ENCODE measurements around the gene AAK1. TPM values are rescaled to one million over a fixed set of nuclear protein-coding genes. Genes with fewer than 3 reads are reported as not detected.

The AAK1 gene
- total RNA-seq, 1 donor from 2014 or later = 66.4 TPM

DNA sequence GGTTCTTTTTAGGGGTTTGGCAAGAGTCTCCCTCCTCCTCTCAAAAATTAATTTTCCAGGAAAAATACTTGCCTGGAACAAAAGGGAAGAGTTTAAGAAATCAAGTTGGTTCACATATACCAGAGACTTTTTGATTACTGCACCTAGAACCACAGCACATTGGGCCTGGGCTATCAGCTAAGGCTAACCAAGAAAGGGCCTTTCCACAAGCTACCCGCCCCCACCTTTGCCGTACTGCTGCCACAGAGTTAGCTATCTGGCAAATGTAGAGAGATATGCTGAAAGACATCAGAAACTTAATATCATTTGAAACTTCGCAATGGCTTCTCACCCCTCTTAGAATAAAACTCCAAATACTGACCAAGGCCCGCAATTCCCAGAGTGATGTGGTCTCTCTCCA is 76.9 kb downstream of the AAK1 start:
- Mint-ChIP-seq H3K4me1 (peaks cover 7% of the 10 kb centered on the region), H3K9me3 (no peaks in the 10 kb centered on the region), H3K36me3 (no peaks in the 10 kb centered on the region), H3K27ac (no peak overlapping the region), H3K27me3 (ENCODE audit: low read depth) (no peaks in the 10 kb centered on the region), H3K4me3 (no peak overlapping the region)
- TF ChIP-seq, protein P1, sequence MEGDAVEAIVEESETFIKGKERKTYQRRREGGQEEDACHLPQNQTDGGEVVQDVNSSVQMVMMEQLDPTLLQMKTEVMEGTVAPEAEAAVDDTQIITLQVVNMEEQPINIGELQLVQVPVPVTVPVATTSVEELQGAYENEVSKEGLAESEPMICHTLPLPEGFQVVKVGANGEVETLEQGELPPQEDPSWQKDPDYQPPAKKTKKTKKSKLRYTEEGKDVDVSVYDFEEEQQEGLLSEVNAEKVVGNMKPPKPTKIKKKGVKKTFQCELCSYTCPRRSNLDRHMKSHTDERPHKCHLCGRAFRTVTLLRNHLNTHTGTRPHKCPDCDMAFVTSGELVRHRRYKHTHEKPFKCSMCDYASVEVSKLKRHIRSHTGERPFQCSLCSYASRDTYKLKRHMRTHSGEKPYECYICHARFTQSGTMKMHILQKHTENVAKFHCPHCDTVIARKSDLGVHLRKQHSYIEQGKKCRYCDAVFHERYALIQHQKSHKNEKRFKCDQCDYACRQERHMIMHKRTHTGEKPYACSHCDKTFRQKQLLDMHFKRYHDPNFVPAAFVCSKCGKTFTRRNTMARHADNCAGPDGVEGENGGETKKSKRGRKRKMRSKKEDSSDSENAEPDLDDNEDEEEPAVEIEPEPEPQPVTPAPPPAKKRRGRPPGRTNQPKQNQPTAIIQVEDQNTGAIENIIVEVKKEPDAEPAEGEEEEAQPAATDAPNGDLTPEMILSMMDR (IDR thresholded peaks at IDR 0.05; ENCODE audit: unreplicated experiment) = no peak
- no peak for DNase-seq (ENCODE audit: low spot score in 2 of 2, unreplicated experiment in 2 of 2)

DNA sequence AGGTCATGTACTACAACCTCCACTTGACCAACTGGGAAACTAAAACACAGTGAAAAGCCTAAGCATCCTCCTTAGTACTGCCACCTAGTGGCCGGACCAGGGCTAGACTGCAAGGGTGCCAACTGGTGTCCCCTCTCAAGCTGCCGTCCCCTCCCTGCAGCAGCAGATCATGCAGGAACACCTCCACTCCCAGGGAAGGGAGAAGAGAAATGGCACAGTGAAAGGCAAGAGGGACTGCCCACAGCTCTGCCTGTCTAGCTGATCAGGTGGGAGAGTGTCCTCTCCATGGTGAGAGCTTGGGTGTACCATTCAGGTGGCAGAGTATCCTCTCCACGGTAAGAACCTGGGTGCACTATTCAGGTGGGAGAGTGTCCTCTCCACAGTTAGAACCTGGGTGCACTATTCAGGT is 78.1 kb downstream of the AAK1 start:
- Mint-ChIP-seq H3K27me3 (ENCODE audit: low read depth) (no peaks in the 10 kb centered on the region), H3K4me3 (no peak overlapping the region), H3K27ac (no peak overlapping the region), H3K4me1 (peaks cover 17% of the 10 kb centered on the region), H3K36me3 (no peaks in the 10 kb centered on the region), H3K9me3 (no peaks in the 10 kb centered on the region)
- TF ChIP-seq, protein P1 (IDR thresholded peaks at IDR 0.05; ENCODE audit: unreplicated experiment) = peak; percentile 49
- DNase-seq (ENCODE audit: low spot score in 2 of 2, unreplicated experiment in 2 of 2) = peak in 1 of 2 experiments; percentile 61

DNA sequence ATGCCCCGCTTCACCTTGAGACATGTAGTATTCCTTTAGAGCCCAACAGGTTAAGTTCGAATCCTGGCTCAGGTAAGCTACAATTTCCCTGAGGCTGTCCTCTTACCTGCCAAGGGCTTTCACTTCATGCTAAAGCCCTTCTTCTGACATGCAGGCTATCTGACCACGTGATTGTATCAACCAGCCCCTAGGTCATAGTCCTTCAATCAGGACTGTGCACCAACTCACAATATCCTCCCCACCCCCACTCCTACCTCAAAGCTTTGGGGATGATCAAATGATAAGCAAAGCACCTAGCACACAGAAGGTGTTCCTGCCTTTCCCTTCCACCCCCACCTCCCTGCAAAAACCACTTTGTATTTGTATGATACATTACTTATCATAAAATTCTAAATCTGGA is 78.9 kb downstream of the AAK1 start:
- no peak for DNase-seq (ENCODE audit: low spot score in 2 of 2, unreplicated experiment in 2 of 2)
- TF ChIP-seq, protein P1 (IDR thresholded peaks at IDR 0.05; ENCODE audit: unreplicated experiment) = no peak
- no peak overlapping the region for H3K4me3 Mint-ChIP-seq
- peaks cover 18% of the 10 kb centered on the region for H3K4me1 Mint-ChIP-seq
- no peaks in the 10 kb centered on the region for H3K27me3 Mint-ChIP-seq (ENCODE audit: low read depth)
- no peaks in the 10 kb centered on the region for H3K36me3 Mint-ChIP-seq
- no peaks in the 10 kb centered on the region for H3K9me3 Mint-ChIP-seq
- H3K27ac Mint-ChIP-seq = no peak overlapping the region

DNA sequence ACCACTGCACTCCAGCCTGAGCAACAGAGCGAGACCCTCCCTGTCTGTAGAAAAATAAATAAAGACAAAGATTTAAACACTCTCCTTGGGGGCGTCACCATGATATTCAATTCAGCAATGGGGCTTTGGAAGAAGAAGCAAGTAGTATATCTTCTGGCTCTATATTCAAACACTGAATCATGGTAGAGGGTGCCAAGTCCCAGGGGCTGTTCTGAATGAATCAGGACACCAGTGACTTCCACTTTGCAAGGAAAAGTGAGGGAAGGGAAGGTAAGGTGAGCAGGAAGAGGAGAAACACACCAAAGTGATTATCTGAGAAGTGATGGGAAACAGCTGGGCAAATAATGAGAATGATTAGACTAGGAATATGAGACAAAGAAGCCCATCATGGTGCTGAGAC is 80.5 kb downstream of the AAK1 start:
- TF ChIP-seq, protein P1 (IDR thresholded peaks at IDR 0.05; ENCODE audit: unreplicated experiment) = no peak
- H3K27me3 Mint-ChIP-seq (ENCODE audit: low read depth) = no peaks in the 10 kb centered on the region
- peaks cover 18% of the 10 kb centered on the region for H3K4me1 Mint-ChIP-seq
- H3K36me3 Mint-ChIP-seq = no peaks in the 10 kb centered on the region
- H3K4me3 Mint-ChIP-seq = no peak overlapping the region
- no peak overlapping the region for H3K27ac Mint-ChIP-seq
- DNase-seq (ENCODE audit: low spot score in 2 of 2, unreplicated experiment in 2 of 2) = no peak
- no peaks in the 10 kb centered on the region for H3K9me3 Mint-ChIP-seq

DNA sequence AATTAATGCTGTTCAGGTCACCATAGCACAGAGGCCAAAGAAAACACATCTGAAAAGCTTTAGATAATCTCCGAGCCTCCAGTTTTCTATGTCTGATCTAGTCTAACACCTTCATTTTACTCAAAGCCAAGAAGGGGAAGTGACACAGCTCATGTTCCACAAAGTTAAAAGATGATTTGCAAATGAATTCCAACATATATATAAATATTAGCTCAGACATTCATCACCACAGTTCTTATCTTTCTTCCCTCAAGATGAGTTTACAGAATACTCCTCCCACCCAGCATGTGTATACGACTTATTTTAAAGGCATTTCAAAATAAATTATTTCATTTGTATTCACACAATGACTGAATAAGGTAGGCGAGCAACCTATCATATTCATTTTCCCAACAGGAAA is 82.4 kb downstream of the AAK1 start:
- TF ChIP-seq, protein P1 (IDR thresholded peaks at IDR 0.05; ENCODE audit: unreplicated experiment) = no peak
- no peaks in the 10 kb centered on the region for H3K9me3 Mint-ChIP-seq
- peaks cover 18% of the 10 kb centered on the region for H3K4me1 Mint-ChIP-seq
- H3K27ac Mint-ChIP-seq = no peak overlapping the region
- H3K4me3 Mint-ChIP-seq = no peak overlapping the region
- no peaks in the 10 kb centered on the region for H3K27me3 Mint-ChIP-seq (ENCODE audit: low read depth)
- H3K36me3 Mint-ChIP-seq = no peaks in the 10 kb centered on the region
- no peak for DNase-seq (ENCODE audit: low spot score in 2 of 2, unreplicated experiment in 2 of 2)

DNA sequence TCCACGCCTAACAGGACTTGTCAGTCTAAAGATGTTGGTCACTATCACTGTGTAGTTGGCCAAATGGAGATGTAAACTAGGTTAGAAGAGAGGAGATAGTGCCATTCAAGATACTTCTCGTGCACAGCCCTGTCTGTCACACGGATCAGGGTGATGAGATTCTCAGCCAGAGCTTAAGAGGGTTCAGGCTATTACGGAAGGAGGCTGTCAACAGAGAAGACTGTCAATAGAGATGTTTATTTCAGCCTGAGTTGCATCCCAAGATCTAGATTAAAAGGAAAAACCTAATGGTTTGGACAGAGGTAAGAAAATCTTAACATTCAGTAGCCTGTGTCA is 83.4 kb downstream of the AAK1 start:
- H3K9me3 Mint-ChIP-seq = no peaks in the 10 kb centered on the region
- TF ChIP-seq, protein P1 (IDR thresholded peaks at IDR 0.05; ENCODE audit: unreplicated experiment) = no peak
- no peaks in the 10 kb centered on the region for H3K36me3 Mint-ChIP-seq
- no peak overlapping the region for H3K4me3 Mint-ChIP-seq
- H3K4me1 Mint-ChIP-seq = peaks cover 18% of the 10 kb centered on the region
- H3K27me3 Mint-ChIP-seq (ENCODE audit: low read depth) = no peaks in the 10 kb centered on the region
- H3K27ac Mint-ChIP-seq = no peak overlapping the region
- DNase-seq (ENCODE audit: low spot score in 2 of 2, unreplicated experiment in 2 of 2) = no peak
